ENCODE results near the gene ZNF436.

DNA sequence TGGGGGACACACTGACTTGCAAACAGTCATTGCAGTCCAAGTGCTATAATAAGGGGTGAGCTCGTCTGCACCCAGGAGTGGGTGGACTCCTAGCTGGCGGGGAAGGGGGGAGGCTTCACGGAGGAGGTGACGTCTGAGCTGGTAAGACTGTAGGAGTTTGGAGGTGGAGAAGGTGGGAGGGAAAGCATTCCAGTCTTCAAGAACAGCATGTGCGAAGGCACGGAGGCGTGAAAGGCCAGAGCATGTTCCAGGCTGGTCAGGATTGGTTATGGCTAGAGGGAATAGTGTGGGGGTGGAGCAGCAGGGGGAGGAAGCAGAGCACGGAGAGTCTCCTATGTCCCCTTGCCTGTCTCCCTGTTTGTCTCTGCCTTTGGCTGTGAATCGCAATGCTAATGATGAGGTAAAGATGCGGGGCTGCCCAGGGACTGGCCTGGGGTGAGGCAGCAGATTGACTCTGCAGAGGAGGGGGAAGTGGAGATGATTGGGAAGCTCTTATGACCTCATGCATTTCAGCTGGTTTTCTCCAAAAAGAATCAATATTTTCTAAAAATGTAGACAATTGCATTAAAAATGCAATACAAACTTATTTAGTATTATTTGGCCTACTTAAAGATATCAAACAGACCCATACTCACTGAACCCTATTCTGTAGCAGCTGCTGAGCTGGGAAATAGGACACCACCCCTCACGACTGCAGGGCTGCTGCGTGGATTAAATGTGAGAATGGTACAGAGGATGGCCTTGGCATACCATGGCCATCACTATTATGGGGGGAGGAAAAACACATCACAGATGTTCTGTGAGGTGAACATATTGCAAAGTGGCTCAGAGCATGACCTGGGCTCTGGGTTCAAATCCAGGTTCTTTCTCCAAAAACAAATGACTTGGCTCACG lies 2.6 kb upstream of the ZNF436 start:
- TF ChIP-seq EP300 (IDR thresholded peaks at IDR 0.05) (no peak), CTCF (IDR thresholded peaks at IDR 0.05) (no peak)

Data from sigmoid colon (tissue), 4 donors.